Spleen (tissue), 7 donors: Measurements from ENCODE around the gene TMC8.

Source experiments
- POLR2A ChIP-seq, 3 donors: fragments of 450-650 bp; IDR thresholded peaks; one replicate each; pipeline ENCODE4 v1.5.1; 2017; ENCODE audit warnings: antibody characterized with exemption in 3 of 3, mild to moderate bottlenecking in 1 of 3
- POLR2AphosphoS5 ChIP-seq, 3 donors: sonication (generic); formaldehyde crosslinking; IDR thresholded peaks; one replicate each; pipeline ENCODE4 v1.5.1; 2017; ENCODE audit warnings: antibody characterized with exemption in 3 of 3
- TF ChIP-seq, protein P1 (sequence below), 11 experiments: fragments of 200-600 bp in 7 of 11; fragments of 450-650 bp in 4 of 11; sonication (generic) in 4 of 11; IDR thresholded peaks in 8 of 11; conservative IDR thresholded peaks in 3 of 11; 1 replicate in 7 of 11; 2 replicates in 4 of 11; pipeline versions ENCODE4 v1.4.0 to v1.8.0; 2016 to 2021; ENCODE audit warnings: antibody characterized with exemption in 11 of 11, inconsistent platforms in 4 of 11, mild to moderate bottlenecking in 1 of 11
- donor health status: DM: no; HTN: no; CAD: no; lungs with moderate emphysema.
- donor health status: DM: no; HTN: no; CAD: no.
- donor health status: DM: no; HTN: no; CAD: no.

DNA sequence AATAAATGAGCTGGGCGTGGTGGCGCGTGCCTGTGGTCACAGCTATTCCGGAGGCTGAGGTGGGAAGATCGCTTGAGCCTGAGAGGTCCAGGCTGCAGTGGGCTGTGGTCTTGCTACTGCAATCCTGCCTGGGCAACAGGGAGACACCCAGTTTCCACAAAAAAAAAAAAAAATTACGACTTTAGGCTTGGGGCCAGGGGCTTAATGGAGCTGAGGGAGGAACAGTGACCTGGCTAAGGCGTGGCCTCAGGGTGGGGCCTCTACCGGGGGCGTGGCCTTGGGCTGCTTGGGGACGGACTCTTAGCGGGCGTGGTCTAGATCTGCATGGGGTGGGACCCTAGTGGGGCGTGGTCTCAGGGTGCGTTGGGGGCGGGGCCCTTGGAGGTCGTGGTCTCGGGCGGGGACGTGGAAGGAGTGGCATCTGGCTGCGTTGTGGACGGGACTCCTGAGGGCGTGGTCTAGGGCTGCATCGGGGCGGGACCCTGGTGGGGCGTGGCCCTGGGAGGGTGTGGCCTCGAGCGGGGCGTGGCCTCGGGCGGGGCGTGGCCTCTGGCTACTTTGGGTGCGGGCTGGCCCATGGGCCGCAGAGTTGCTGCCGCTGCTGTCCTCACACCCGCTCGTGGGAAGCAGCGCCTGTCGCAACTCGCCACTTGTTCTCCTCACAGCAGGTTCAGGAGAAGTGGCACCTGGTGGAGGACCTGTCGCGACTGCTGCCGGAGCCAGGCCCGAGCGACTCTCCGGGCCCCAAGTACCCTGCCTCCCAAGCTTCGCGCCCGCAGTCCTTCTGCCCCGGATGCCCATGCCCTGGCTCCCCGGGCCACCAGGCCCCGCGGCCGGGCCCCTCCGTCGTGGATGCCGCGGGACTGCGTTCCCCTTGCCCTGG lies 9.8 kb downstream of the TMC8 start:
- TF ChIP-seq, protein P1, sequence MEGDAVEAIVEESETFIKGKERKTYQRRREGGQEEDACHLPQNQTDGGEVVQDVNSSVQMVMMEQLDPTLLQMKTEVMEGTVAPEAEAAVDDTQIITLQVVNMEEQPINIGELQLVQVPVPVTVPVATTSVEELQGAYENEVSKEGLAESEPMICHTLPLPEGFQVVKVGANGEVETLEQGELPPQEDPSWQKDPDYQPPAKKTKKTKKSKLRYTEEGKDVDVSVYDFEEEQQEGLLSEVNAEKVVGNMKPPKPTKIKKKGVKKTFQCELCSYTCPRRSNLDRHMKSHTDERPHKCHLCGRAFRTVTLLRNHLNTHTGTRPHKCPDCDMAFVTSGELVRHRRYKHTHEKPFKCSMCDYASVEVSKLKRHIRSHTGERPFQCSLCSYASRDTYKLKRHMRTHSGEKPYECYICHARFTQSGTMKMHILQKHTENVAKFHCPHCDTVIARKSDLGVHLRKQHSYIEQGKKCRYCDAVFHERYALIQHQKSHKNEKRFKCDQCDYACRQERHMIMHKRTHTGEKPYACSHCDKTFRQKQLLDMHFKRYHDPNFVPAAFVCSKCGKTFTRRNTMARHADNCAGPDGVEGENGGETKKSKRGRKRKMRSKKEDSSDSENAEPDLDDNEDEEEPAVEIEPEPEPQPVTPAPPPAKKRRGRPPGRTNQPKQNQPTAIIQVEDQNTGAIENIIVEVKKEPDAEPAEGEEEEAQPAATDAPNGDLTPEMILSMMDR (IDR thresholded peaks at IDR 0.05 in 8 of 11, conservative IDR thresholded peaks at IDR 0.05 in 3 of 11), result peak in 3 of 11 experiments; percentile 13 to 25 (median 24)
- TF ChIP-seq POLR2A (IDR thresholded peaks at IDR 0.05), result peak in 1 of 3 donors; percentile 16
- TF ChIP-seq POLR2AphosphoS5 (IDR thresholded peaks at IDR 0.05), result peak; percentile 81 to 89 (median 88)
